Measurements from ENCODE around the gene SLC1A1. TPM values are rescaled to one million over a fixed set of nuclear protein-coding genes. Genes with fewer than 3 reads are reported as not detected.

The SLC1A1 gene
- total RNA-seq, 1 experiment from 2014 or later, result 2.9 TPM

GRCh38 chr9:4547016-4547415, 56.7 kb downstream of the SLC1A1 start:
- Histone ChIP-seq H2AFZ (no peak overlapping the region), H4K20me1 (ENCODE audit: insufficient read depth) (no peaks in the 10 kb centered on the region), H3K9me2 (ENCODE audit: insufficient read depth) (no peaks in the 10 kb centered on the region), H3K36me3 (ENCODE audit: low read depth) (no peaks in the 10 kb centered on the region), H3K9me3 (ENCODE audit: insufficient read depth, low read depth) (no peaks in the 10 kb centered on the region), H3F3A (ENCODE audit: insufficient read depth, low read depth) (no peaks in the 10 kb centered on the region), H3K27ac (no peak overlapping the region), H3K27me3 (ENCODE audit: insufficient read depth, low read depth) (no peaks in the 10 kb centered on the region), H3K4me1 (replicated peaks; ENCODE audit: insufficient read depth) (no peaks in the 10 kb centered on the region), H3K4me2 (no peak overlapping the region), H3K4me3 (no peak overlapping the region), H3K79me2 (ENCODE audit: low read depth) (no peaks in the 10 kb centered on the region)
- no TSS peak for BruUV-seq (replicated peaks)
- no peak for TF ChIP-seq EZH2 (IDR thresholded peaks at IDR 0.05; ENCODE audit: low read depth)
- TF ChIP-seq CTCF (conservative IDR thresholded peaks at IDR 0.05), result no peak
- CTCF ChIA-PET, result no interaction called here
- intact Hi-C loops (cut with micrococcal nuclease; ENCODE audit: unreplicated experiment), result no loop called here
- DNase-seq, result no peak
- POLR2A ChIA-PET (ENCODE audit: unreplicated experiment), result no interaction called here

GRCh38 chr9:4548811-4549725, 58.8 kb downstream of the SLC1A1 start:
- CTCF ChIA-PET, result no interaction called here
- H3K4me1 ChIP-seq (replicated peaks; ENCODE audit: insufficient read depth), result peaks cover 5% of the 10 kb centered on the region; the same call in 1 of the 2 replicates
- H3K79me2 ChIP-seq (ENCODE audit: low read depth), result no peaks in the 10 kb centered on the region
- H3K9me2 ChIP-seq (ENCODE audit: insufficient read depth), result no peaks in the 10 kb centered on the region
- POLR2A ChIA-PET (ENCODE audit: unreplicated experiment), result no interaction called here
- H3F3A ChIP-seq (ENCODE audit: insufficient read depth, low read depth), result peaks cover 6% of the 10 kb centered on the region; the same call in 1 of the 2 replicates
- H3K36me3 ChIP-seq (ENCODE audit: low read depth), result no peaks in the 10 kb centered on the region
- TF ChIP-seq EZH2 (IDR thresholded peaks at IDR 0.05; ENCODE audit: low read depth) (no peak), CTCF (conservative IDR thresholded peaks at IDR 0.05) (0 out of 2 replicates have a peak, but pooled peaks have one; percentile 14)
- no peak overlapping the region for H2AFZ ChIP-seq
- no peaks in the 10 kb centered on the region for H3K9me3 ChIP-seq (ENCODE audit: insufficient read depth, low read depth)
- DNase-seq, result no peak
- H4K20me1 ChIP-seq (ENCODE audit: insufficient read depth), result no peaks in the 10 kb centered on the region
- H3K27me3 ChIP-seq (ENCODE audit: insufficient read depth, low read depth), result no peaks in the 10 kb centered on the region
- intact Hi-C loops (cut with micrococcal nuclease; ENCODE audit: unreplicated experiment), result no loop called here
- no peak overlapping the region for H3K4me2 ChIP-seq
- H3K4me3 ChIP-seq, result no peak overlapping the region
- H3K27ac ChIP-seq, result no peak overlapping the region
- BruUV-seq (replicated peaks), result no TSS peak

GRCh38 chr9:4549751-4550295, 59.6 kb downstream of the SLC1A1 start:
- POLR2A ChIA-PET (ENCODE audit: unreplicated experiment), result no interaction called here
- peaks cover 11% of the 10 kb centered on the region for H3K4me1 ChIP-seq (replicated peaks; ENCODE audit: insufficient read depth)
- no peaks in the 10 kb centered on the region for H3K79me2 ChIP-seq (ENCODE audit: low read depth)
- no peak overlapping the region for H3K4me3 ChIP-seq
- intact Hi-C loops (cut with micrococcal nuclease; ENCODE audit: unreplicated experiment), result no loop called here
- no peak overlapping the region for H3K4me2 ChIP-seq
- peaks cover 6% of the 10 kb centered on the region; the same call in 1 of the 2 replicates for H3F3A ChIP-seq (ENCODE audit: insufficient read depth, low read depth)
- H3K27me3 ChIP-seq (ENCODE audit: insufficient read depth, low read depth), result no peaks in the 10 kb centered on the region
- H3K9me3 ChIP-seq (ENCODE audit: insufficient read depth, low read depth), result no peaks in the 10 kb centered on the region
- H2AFZ ChIP-seq, result no peak overlapping the region
- H3K36me3 ChIP-seq (ENCODE audit: low read depth), result no peaks in the 10 kb centered on the region
- TF ChIP-seq EZH2 (IDR thresholded peaks at IDR 0.05; ENCODE audit: low read depth) (no peak), CTCF (conservative IDR thresholded peaks at IDR 0.05) (no peak)
- H3K27ac ChIP-seq, result no peak overlapping the region
- BruUV-seq (replicated peaks), result no TSS peak
- CTCF ChIA-PET, result no interaction called here
- no peak for DNase-seq
- H3K9me2 ChIP-seq (ENCODE audit: insufficient read depth), result no peaks in the 10 kb centered on the region
- H4K20me1 ChIP-seq (ENCODE audit: insufficient read depth), result no peaks in the 10 kb centered on the region
